ENCODE measurements around the gene PM20D2. TPM values are rescaled to one million over a fixed set of nuclear protein-coding genes. Genes with fewer than 3 reads are reported as not detected.
A peak's percentile ranks its signal among the peaks of the same experiment; 100 is the strongest.

Gene PM20D2
- total and polyA plus RNA-seq, 12 donors = 3.2 to 14.3 (median 7.7) TPM

- intact Hi-C loops (cut with DNase I) = loop anchor here in 3 of 10 donors (10.0 kb wide), 3 partner anchors 127 to 253 kb away; no protein-coding TSS in a partner anchor
- H3K4me3 ChIP-seq = no peak overlapping the region
- H3K9me3 ChIP-seq = no peaks in the 10 kb centered on the region
- WGBS, 2 donors = 95 to 98% methylated on average over 9 of the region's 9 CpGs
- H3K4me1 ChIP-seq = peaks cover 0 to 7% (median 3%) of the 10 kb centered on the region in 9 donors
- ATAC-seq (no peak), DNase-seq (no peak)
- no peak for TF ChIP-seq CTCF (IDR thresholded peaks at IDR 0.05)
- no peaks in the 10 kb centered on the region for H3K36me3 ChIP-seq
- no peaks in the 10 kb centered on the region for H3K27me3 ChIP-seq
- H3K27ac ChIP-seq = no peak overlapping the region
Observed at GRCh38 chr6:89111933-89112332, 33.9 kb upstream of the PM20D2 start.

- H3K4me1 ChIP-seq = peaks cover 0 to 14% (median 7%) of the 10 kb centered on the region in 9 donors
- H3K27me3 ChIP-seq = no peaks in the 10 kb centered on the region
- peak overlapping the region in 7 of 10 donors; percentile 53 to 96 (median 73) for H3K4me3 ChIP-seq
- ATAC-seq = no peak
- DNase-seq = no peak
- no peaks in the 10 kb centered on the region for H3K9me3 ChIP-seq
- no peak for TF ChIP-seq CTCF (IDR thresholded peaks at IDR 0.05)
- H3K27ac ChIP-seq = no peak overlapping the region
- no peaks in the 10 kb centered on the region for H3K36me3 ChIP-seq
- intact Hi-C loops (cut with DNase I) = loop anchor here in 4 of 10 donors (5.0 to 10.0 kb wide), 5 partner anchors 34 to 248 kb away; partner anchors contain the start of gene PNRC1 (in 1 of the 4)
- 72 to 77% methylated on average over 6 of the region's 6 CpGs for whole genome bisulfite sequencing, 2 donors
Observed at GRCh38 chr6:89116702-89117101, 29.2 kb upstream of the PM20D2 start.

- peak in 1 of 9 donors; percentile 21 for TF ChIP-seq CTCF (IDR thresholded peaks at IDR 0.05)
- no peaks in the 10 kb centered on the region for H3K36me3 ChIP-seq
- peak; percentile 80 to 90 (median 86) for ATAC-seq
- no peaks in the 10 kb centered on the region for H3K9me3 ChIP-seq
- intact Hi-C loops (cut with DNase I) = loop anchor here in 4 of 10 donors (5.0 to 10.0 kb wide), 5 partner anchors 35 to 247 kb away; partner anchors contain the start of gene PNRC1 (in 1 of the 4)
- 1% methylated on average over 94 to 106 of the region's 106 CpGs for WGBS, 2 donors
- H3K4me3 ChIP-seq = peak within 1 kb of the TSS; percentile 53 to 96 (median 73)
- no peaks in the 10 kb centered on the region for H3K27me3 ChIP-seq
- DNase-seq = peak; percentile 13 to 36
- peak within 1 kb of the TSS in 3 of 10 donors; percentile 1 to 70 (median 46) for H3K27ac ChIP-seq
- H3K4me1 ChIP-seq = peaks cover 0 to 14% (median 7%) of the 10 kb centered on the region in 9 donors
Observed at GRCh38 chr6:89117211-89118108, 28.4 kb upstream of the PM20D2 start, which contains the start of gene SRSF12. SRSF12 (minus strand) TSS chr6:89118071; CDS start chr6:89117887, 184 bp downstream.

GRCh38 chr6:89118931-89119330 lies 26.9 kb upstream of the PM20D2 start:
- no peaks in the 10 kb centered on the region for H3K27me3 ChIP-seq
- H3K36me3 ChIP-seq = no peaks in the 10 kb centered on the region
- no peaks in the 10 kb centered on the region for H3K9me3 ChIP-seq
- intact Hi-C loops (cut with DNase I) = loop anchor here in 4 of 10 donors (5.0 to 10.0 kb wide), 5 partner anchors 37 to 246 kb away; partner anchors contain the start of gene PNRC1 (in 1 of the 4)
- no peak overlapping the region for H3K4me3 ChIP-seq
- DNase-seq (no peak), ATAC-seq (peak in 1 of 8 donors; percentile 11)
- H3K4me1 ChIP-seq = peaks cover 0 to 14% (median 7%) of the 10 kb centered on the region in 9 donors
- no peak overlapping the region for H3K27ac ChIP-seq
- no peak for TF ChIP-seq CTCF (IDR thresholded peaks at IDR 0.05)
- WGBS, 2 donors = 87 to 92% methylated on average over 8 of the region's 8 CpGs
